ENCODE measurements around the gene AMBP.

DNA sequence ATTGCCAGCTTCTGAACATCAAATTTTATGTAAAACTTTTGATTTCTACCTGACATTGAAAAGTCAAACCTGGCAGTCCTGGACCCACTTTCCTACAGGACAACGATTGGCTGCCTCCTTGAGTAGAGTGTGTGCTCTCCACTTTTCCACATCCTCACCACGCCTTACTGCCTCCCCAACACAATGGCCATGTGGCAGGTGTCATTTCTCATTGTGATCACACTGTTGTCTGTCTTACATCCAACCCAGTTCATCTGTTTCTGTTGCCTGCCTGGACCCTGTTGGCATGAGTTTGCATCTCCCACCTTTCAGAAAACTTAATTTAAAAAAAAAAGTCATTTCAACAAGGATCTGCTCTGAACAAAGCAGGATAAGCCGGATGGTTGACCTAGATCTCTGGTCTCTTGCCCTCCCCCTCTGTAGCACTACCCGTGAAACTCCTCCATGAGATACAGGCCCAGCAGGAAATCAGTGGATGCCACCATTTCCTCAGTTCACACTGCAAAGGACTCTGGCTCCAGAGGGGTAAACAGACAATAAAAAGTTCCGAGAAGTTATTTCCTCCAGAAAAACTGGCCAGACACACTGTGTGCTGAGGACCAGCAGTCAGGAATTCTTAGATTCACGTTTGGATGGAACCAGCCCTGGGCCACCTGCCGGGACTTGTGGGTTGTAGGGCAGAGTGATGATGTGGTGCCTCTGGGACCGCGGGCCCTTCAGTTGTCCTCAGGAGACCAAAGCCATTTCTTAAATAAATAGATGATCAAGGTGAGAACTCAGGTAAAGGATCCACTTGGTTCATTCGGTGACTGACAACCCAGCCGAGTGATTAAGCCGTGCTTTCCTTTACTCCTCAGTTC is 48.6 kb downstream of the AMBP start:
- TF ChIP-seq, protein P1, sequence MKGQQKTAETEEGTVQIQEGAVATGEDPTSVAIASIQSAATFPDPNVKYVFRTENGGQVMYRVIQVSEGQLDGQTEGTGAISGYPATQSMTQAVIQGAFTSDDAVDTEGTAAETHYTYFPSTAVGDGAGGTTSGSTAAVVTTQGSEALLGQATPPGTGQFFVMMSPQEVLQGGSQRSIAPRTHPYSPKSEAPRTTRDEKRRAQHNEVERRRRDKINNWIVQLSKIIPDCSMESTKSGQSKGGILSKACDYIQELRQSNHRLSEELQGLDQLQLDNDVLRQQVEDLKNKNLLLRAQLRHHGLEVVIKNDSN (IDR thresholded peaks at IDR 0.05; ENCODE audit: borderline replicate concordance, low read depth): no peak
- no peak for TF ChIP-seq GABPA (IDR thresholded peaks at IDR 0.05; ENCODE audit: low read depth)
- TF ChIP-seq EP300 (IDR thresholded peaks at IDR 0.05; ENCODE audit: borderline replicate concordance in 1 of 2, low read depth in 1 of 2, low read length in 1 of 2): no peak
- no peak for TF ChIP-seq YY1 (IDR thresholded peaks at IDR 0.05; ENCODE audit: low read depth)
- TF ChIP-seq, protein P2, sequence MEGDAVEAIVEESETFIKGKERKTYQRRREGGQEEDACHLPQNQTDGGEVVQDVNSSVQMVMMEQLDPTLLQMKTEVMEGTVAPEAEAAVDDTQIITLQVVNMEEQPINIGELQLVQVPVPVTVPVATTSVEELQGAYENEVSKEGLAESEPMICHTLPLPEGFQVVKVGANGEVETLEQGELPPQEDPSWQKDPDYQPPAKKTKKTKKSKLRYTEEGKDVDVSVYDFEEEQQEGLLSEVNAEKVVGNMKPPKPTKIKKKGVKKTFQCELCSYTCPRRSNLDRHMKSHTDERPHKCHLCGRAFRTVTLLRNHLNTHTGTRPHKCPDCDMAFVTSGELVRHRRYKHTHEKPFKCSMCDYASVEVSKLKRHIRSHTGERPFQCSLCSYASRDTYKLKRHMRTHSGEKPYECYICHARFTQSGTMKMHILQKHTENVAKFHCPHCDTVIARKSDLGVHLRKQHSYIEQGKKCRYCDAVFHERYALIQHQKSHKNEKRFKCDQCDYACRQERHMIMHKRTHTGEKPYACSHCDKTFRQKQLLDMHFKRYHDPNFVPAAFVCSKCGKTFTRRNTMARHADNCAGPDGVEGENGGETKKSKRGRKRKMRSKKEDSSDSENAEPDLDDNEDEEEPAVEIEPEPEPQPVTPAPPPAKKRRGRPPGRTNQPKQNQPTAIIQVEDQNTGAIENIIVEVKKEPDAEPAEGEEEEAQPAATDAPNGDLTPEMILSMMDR (IDR thresholded peaks at IDR 0.05): no peak
- no peak for TF ChIP-seq JUND (IDR thresholded peaks at IDR 0.05)
- TF ChIP-seq MEF2A (IDR thresholded peaks at IDR 0.05; ENCODE audit: borderline replicate concordance, low read depth): no peak
- TF ChIP-seq EZH2phosphoT487 (IDR thresholded peaks at IDR 0.05; ENCODE audit: borderline replicate concordance, low read depth): no peak
- no peak for TF ChIP-seq POLR2AphosphoS5 (IDR thresholded peaks at IDR 0.05; ENCODE audit: low read depth, low read length)
- TF ChIP-seq SMC3 (IDR thresholded peaks at IDR 0.05; ENCODE audit: low read depth, low read length): no peak
- no peak for TF ChIP-seq CHD2 (IDR thresholded peaks at IDR 0.05; ENCODE audit: low read length, partially characterized antibody)
- no peak for TF ChIP-seq FOXM1 (IDR thresholded peaks at IDR 0.05; ENCODE audit: low read depth)
- TF ChIP-seq, protein P3, sequence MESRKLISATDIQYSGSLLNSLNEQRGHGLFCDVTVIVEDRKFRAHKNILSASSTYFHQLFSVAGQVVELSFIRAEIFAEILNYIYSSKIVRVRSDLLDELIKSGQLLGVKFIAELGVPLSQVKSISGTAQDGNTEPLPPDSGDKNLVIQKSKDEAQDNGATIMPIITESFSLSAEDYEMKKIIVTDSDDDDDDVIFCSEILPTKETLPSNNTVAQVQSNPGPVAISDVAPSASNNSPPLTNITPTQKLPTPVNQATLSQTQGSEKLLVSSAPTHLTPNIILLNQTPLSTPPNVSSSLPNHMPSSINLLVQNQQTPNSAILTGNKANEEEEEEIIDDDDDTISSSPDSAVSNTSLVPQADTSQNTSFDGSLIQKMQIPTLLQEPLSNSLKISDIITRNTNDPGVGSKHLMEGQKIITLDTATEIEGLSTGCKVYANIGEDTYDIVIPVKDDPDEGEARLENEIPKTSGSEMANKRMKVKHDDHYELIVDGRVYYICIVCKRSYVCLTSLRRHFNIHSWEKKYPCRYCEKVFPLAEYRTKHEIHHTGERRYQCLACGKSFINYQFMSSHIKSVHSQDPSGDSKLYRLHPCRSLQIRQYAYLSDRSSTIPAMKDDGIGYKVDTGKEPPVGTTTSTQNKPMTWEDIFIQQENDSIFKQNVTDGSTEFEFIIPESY (IDR thresholded peaks at IDR 0.05; ENCODE audit: borderline replicate concordance, low read depth): no peak
- TF ChIP-seq TEAD4 (IDR thresholded peaks at IDR 0.05; ENCODE audit: borderline replicate concordance, insufficient read depth): no peak
